Fibroblast of mammary gland (primary cell): ENCODE results near the gene HSPA4L.
A peak's percentile ranks its signal among the peaks of the same experiment; 100 is the strongest.

Experiments used
- DNase-seq: peaks from one replicate; pipeline ENCODE4 v3.0.0-alpha.2; 2010; ENCODE audit warnings: low read depth
- H3K4me3 ChIP-seq: 2 replicates; pipeline ENCODE4 v1.5.1; 2011; ENCODE audit warnings: low read depth, mild to moderate bottlenecking, low read length, moderate library complexity; ENCODE audit not compliant: control insufficient read depth
- CTCF ChIP-seq: conservative IDR thresholded peaks from 2 replicates; pipeline ENCODE4 v1.5.1; 2011; ENCODE audit warnings: low read depth, low read length, inconsistent platforms; ENCODE audit not compliant: control insufficient read depth, insufficient read depth

Gene HSPA4L

GRCh38 chr4:127856196-127856812 is 74.2 kb downstream of the HSPA4L start:
- no peak for TF ChIP-seq CTCF
- no peak for DNase-seq

GRCh38 chr4:127856813-127857447 is 74.8 kb downstream of the HSPA4L start:
- no peak for TF ChIP-seq CTCF
- H3K4me3 ChIP-seq: no peak overlapping the region
- DNase-seq: peak; percentile 84

More at GRCh38 chr4:127856196-127856812, 74.2 kb downstream of the HSPA4L start:
- H3K4me3 ChIP-seq: no peak overlapping the region

- H3K4me3 ChIP-seq: no peak overlapping the region
- no peak for TF ChIP-seq CTCF
- DNase-seq: no peak
Observed at GRCh38 chr4:127857641-127858040, 75.5 kb downstream of the HSPA4L start.

- H3K4me3 ChIP-seq: no peak overlapping the region
- DNase-seq: no peak
- TF ChIP-seq CTCF: no peak
Observed at GRCh38 chr4:127868196-127868595, 86.1 kb downstream of the HSPA4L start.

- TF ChIP-seq CTCF: no peak
- DNase-seq: no peak
- H3K4me3 ChIP-seq: no peak overlapping the region
Observed at GRCh38 chr4:127870281-127870680, 88.2 kb downstream of the HSPA4L start.

- TF ChIP-seq CTCF: no peak
- DNase-seq: peak; percentile 82
- H3K4me3 ChIP-seq: no peak overlapping the region
Observed at GRCh38 chr4:127870688-127871087, 88.6 kb downstream of the HSPA4L start.
